ENCODE measurements around the gene TASL.

GRCh38 chrX:30612250-30612655 lies 34.7 kb upstream of the TASL start:
- TF ChIP-seq CTCF (IDR thresholded peaks at IDR 0.05) (no peak), POLR2AphosphoS5 (IDR thresholded peaks at IDR 0.05) (no peak), POLR2A (IDR thresholded peaks at IDR 0.05) (no peak)

Measured in transverse colon (tissue), 4 donors.